NOMO-1 treated with DMSO at 0.1 percent for 48 hours (cell line): ENCODE data around the gene NPAS3.

Experiments
- DNase-seq: peaks from one replicate; lab custom pipeline; 2025; ENCODE audit not compliant: unreplicated experiment; lab: John Stamatoyannopoulos, UW

Gene NPAS3

GRCh38 chr14:33732175-33732574, 793.5 kb downstream of the NPAS3 start:
- no peak for DNase-seq

- DNase-seq: no peak
Measured at GRCh38 chr14:33733310-33733709, 794.6 kb downstream of the NPAS3 start.

- no peak for DNase-seq
Measured at GRCh38 chr14:33733721-33734120, 795.0 kb downstream of the NPAS3 start.

- DNase-seq: no peak
Measured at GRCh38 chr14:33734387-33734786, 795.7 kb downstream of the NPAS3 start.

- DNase-seq: no peak
Measured at GRCh38 chr14:33736299-33736825, 797.7 kb downstream of the NPAS3 start.

- DNase-seq: no peak
Measured at GRCh38 chr14:33736979-33737378, 798.3 kb downstream of the NPAS3 start.

GRCh38 chr14:33737446-33737845, 798.8 kb downstream of the NPAS3 start:
- no peak for DNase-seq

GRCh38 chr14:33738029-33738428, 799.4 kb downstream of the NPAS3 start:
- DNase-seq: no peak

GRCh38 chr14:33738491-33738890, 799.8 kb downstream of the NPAS3 start:
- DNase-seq: no peak

GRCh38 chr14:33740531-33740930, 801.9 kb downstream of the NPAS3 start:
- DNase-seq: no peak

GRCh38 chr14:33742166-33742565, 803.5 kb downstream of the NPAS3 start:
- DNase-seq: no peak

GRCh38 chr14:33745163-33745562, 806.5 kb downstream of the NPAS3 start:
- DNase-seq: no peak

- DNase-seq: no peak
Measured at GRCh38 chr14:33747749-33748148, 809.1 kb downstream of the NPAS3 start.

- DNase-seq: no peak
Measured at GRCh38 chr14:33754261-33754660, 815.6 kb downstream of the NPAS3 start.

GRCh38 chr14:33755358-33755757, 816.7 kb downstream of the NPAS3 start:
- DNase-seq: no peak

GRCh38 chr14:33756833-33757232, 818.2 kb downstream of the NPAS3 start:
- DNase-seq: no peak

GRCh38 chr14:33758547-33758946, 819.9 kb downstream of the NPAS3 start:
- no peak for DNase-seq

GRCh38 chr14:33762161-33762851, 823.6 kb downstream of the NPAS3 start:
- no peak for DNase-seq

GRCh38 chr14:33764876-33765650, 826.4 kb downstream of the NPAS3 start:
- no peak for DNase-seq

- no peak for DNase-seq
Measured at GRCh38 chr14:33767586-33768457, 829.1 kb downstream of the NPAS3 start.

- DNase-seq: no peak
Measured at GRCh38 chr14:33768458-33768830, 829.8 kb downstream of the NPAS3 start.
